ENCODE data around the gene NECTIN3. TPM values are rescaled to one million over a fixed set of nuclear protein-coding genes. Genes with fewer than 3 reads are reported as not detected.

Gene NECTIN3
- total RNA-seq, 1 experiment from 2014 or later = 53.7 TPM

DNA sequence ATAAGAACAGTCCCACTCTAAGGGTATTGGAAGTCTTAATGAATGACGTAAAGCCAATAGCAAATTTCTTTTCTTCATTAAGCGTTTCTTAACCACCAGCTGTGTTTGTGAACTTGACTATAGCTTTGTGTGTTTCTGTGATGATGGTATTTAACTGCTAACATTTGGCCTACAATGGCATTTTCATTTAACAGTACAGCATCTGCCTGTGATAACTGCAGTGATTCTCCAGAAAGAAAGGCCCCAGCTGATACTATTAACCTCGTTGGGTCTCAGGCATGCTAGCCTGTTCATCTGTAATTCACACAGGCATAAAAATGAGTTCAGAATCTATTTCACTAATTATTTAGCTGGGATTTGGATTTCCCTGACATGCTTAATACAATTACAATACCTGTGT lies 121.9 kb downstream of the NECTIN3 start:
- Histone ChIP-seq H3K18ac (ENCODE audit: insufficient read length, low read depth, low read length) (no peak overlapping the region), H2BK12ac (ENCODE audit: insufficient read length, low read depth, low read length) (no peak overlapping the region), H3K79me1 (ENCODE audit: insufficient read depth, low read depth, low read length, poor library complexity, severe bottlenecking) (no peaks in the 10 kb centered on the region), H3K9ac (ENCODE audit: extremely low read depth, insufficient read length, low read length) (no peak overlapping the region), H4K8ac (replicated peaks; ENCODE audit: insufficient read length, low read depth, low read length) (no peak overlapping the region), H2BK120ac (ENCODE audit: low read depth, low read length, poor library complexity, severe bottlenecking) (no peak overlapping the region), H3K4me1 (ENCODE audit: insufficient read depth, low read length) (no peaks in the 10 kb centered on the region), H3K79me2 (ENCODE audit: insufficient read depth, low read length) (no peaks in the 10 kb centered on the region), H2AFZ (ENCODE audit: low read length) (no peak overlapping the region), H4K91ac (ENCODE audit: insufficient read length, low read depth, low read length) (no peak overlapping the region), H3K9me3 (ENCODE audit: control insufficient read depth, low read depth, low read length) (no peaks in the 10 kb centered on the region), H3K27me3 (ENCODE audit: insufficient read depth, low read length) (no peaks in the 10 kb centered on the region), H2BK15ac (ENCODE audit: low read depth, low read length) (no peak overlapping the region), H3K23me2 (ENCODE audit: insufficient read length, low read depth, low read length, poor library complexity, severe bottlenecking) (no peaks in the 10 kb centered on the region), H4K5ac (ENCODE audit: insufficient read length, low read depth, low read length) (no peak overlapping the region), H3T11ph (ENCODE audit: low read length) (no peak overlapping the region), H3K14ac (ENCODE audit: insufficient read depth, low read length) (no peak overlapping the region), H3K4me2 (ENCODE audit: insufficient read depth, insufficient read length, low read length) (no peak overlapping the region), H4K20me1 (ENCODE audit: control insufficient read depth, insufficient read depth, insufficient read length) (no peaks in the 10 kb centered on the region), H2AK5ac (ENCODE audit: insufficient read length, low read length) (no peak overlapping the region), H3K23ac (ENCODE audit: insufficient read length, low read depth, low read length) (no peak overlapping the region), H3K27ac (ENCODE audit: insufficient read length, low read depth, low read length) (no peak overlapping the region), H2BK5ac (ENCODE audit: insufficient read length, low read length) (no peak overlapping the region), H3K4ac (ENCODE audit: low read depth, low read length) (no peak overlapping the region), H2BK20ac (ENCODE audit: low read depth, low read length, poor library complexity, severe bottlenecking) (no peak overlapping the region), H3K56ac (ENCODE audit: insufficient read length, low read depth, low read length) (no peak overlapping the region)
- Mint-ChIP-seq H3K27me3 (ENCODE audit: low read depth) (no peaks in the 10 kb centered on the region), H3K4me1 (peaks cover 3 to 10% of the 10 kb centered on the region in 2 experiments; a peak in 3 of 4 replicates), H3K4me3 (no peak overlapping the region), H3K36me3 (ENCODE audit: insufficient read depth in 1 of 3, low read depth in 3 of 3) (peaks cover 0 to 28% (median 13%) of the 10 kb centered on the region in 3 experiments; a peak in 6 of 7 replicates), H3K27ac (no peak overlapping the region), H3K9me3 (no peaks in the 10 kb centered on the region)
- WGBS (ENCODE audit: extremely low coverage, insufficient read length, low lambda C conversion rate) = no CpG with 5 or more reads among the region's 3 CpGs
- TF ChIP-seq, protein P1, sequence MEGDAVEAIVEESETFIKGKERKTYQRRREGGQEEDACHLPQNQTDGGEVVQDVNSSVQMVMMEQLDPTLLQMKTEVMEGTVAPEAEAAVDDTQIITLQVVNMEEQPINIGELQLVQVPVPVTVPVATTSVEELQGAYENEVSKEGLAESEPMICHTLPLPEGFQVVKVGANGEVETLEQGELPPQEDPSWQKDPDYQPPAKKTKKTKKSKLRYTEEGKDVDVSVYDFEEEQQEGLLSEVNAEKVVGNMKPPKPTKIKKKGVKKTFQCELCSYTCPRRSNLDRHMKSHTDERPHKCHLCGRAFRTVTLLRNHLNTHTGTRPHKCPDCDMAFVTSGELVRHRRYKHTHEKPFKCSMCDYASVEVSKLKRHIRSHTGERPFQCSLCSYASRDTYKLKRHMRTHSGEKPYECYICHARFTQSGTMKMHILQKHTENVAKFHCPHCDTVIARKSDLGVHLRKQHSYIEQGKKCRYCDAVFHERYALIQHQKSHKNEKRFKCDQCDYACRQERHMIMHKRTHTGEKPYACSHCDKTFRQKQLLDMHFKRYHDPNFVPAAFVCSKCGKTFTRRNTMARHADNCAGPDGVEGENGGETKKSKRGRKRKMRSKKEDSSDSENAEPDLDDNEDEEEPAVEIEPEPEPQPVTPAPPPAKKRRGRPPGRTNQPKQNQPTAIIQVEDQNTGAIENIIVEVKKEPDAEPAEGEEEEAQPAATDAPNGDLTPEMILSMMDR (conservative IDR thresholded peaks at IDR 0.05) = no peak
- DNase-seq = no peak
